Measurements from ENCODE around the gene ADGRG3.
"Not testable (repeated sequence)": the region's sequence is repeated elsewhere in the genome, so short reads cannot be mapped to it uniquely, and the experiment has no call there.

ADGRG3 gene

DNA sequence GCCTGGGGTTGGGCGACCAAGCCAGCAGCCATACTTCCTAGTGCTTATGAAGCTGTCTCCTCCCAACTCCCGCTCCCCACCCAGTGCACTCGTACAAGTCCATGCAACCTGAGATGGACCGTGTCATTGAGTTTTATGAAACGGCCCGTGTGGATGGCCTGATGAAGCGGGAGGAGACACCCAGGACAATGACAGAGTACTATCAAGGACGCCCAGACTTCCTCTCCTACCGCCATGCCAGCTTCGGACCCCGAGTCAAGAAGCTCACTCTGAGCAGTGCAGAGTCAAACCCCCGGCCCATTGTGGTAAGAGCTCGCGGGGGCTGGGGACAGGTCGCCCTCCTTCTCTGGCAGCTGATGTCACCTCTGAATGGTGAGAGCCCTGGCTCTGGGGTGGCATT, 56.4 kb downstream of the ADGRG3 start:
- DNase-seq = no peak

- DNase-seq = no peak
Observed at GRCh38 chr16:57725151-57725550, 57.0 kb downstream of the ADGRG3 start.

GRCh38 chr16:57725554-57725953, 57.4 kb downstream of the ADGRG3 start:
- no peak for DNase-seq

DNA sequence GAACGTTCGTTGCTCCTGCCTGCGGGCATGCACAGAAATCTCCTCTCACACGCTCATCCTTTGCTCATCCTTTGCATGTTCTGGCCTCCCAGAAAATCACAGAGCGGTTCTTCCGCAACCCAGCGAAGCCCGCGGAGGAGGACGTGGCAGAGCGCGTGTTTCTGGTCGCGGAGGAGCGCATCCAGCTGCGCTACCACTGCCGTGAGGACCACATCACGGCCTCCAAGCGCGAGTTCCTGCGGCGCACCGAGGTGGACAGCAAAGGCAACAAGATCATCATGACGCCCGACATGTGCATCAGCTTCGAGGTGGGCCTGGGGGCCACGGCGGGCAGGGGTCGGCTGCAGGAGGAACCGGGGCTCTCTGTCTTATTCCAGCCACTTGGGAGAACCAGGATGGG, 57.9 kb downstream of the ADGRG3 start:
- no peak for DNase-seq

DNA sequence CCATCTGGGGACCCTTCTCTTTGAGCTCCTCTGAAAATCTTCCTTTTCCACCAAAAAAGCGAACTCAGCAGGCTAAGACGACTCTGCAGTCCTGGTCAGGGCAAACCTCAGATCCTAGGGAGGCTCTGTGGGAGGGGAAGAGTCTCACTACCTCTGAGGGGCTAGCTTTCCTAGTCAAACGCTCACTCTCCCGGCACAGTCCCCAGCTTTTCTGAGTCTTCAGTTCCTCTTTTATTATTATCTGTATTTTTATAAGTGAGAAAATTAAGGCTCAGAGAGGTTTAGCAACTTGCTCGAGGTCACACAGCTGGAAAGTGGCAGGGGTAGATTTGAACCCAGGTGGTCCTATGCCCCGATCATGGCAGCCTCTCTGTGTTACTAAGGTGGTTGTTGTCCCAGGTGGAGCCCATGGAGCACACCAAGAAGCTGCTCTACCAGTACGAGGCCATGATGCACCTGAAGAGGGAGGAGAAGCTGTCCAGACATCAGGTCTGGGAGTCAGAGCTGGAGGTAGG, 58.4 kb downstream of the ADGRG3 start:
- no peak for DNase-seq

DNA sequence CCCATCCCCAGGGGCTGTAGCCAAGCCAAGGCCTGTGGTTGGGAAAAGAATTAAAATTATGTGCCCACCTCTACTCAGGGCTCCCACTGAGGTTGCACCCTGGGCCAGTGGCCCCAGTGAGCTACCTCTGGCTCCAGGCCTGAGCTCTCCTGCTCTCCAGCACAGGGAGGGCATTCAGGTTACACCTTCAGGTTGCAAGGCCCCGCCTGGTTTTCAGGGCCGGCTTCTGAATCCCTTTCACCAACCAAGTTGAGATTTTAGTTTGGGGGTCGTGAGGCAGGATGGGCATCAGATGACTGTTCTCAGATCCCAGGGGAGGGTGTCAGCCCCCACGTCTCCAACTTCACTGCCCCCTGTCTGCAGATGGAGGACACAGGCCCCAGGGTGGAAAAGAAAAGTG, 59.5 kb downstream of the ADGRG3 start:
- no peak for DNase-seq

DNA sequence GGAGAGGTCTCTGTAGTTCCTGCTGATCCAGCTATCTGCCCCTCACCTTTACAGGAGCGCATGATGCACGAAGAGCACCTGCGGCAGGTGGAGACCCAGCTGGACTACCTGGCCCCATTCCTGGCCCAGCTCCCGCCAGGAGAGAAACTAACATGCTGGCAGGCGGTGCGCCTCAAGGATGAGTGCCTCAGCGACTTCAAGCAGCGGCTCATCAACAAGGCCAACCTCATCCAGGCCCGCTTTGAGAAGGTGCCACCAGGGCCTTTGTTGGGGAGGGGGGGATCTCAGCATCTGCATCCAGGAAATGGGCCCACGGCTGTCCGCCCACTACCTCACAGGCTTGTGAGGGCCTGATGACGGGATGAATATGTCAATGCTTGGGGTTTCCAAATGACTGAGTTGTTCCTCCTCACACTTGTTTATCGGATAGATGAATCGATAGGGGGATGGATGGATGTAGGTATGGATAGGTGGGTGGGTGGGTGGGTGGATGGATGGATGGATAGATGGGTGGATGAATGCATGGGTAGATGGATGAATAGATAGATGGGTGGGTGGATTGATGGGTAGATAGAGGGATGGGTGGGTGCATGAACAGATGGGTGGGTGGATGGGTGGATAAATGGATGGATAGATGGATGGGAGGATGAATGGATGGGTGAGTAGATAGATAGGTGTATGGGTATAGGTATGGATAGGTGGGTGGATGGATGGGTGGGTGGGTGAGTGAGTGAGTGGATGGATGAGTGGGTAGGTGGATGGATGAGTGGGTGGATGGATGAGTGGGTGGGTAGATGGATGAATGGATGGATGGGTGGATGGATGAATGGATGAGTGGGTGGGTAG, 60.5 kb downstream of the ADGRG3 start:
- no peak for DNase-seq

DNA sequence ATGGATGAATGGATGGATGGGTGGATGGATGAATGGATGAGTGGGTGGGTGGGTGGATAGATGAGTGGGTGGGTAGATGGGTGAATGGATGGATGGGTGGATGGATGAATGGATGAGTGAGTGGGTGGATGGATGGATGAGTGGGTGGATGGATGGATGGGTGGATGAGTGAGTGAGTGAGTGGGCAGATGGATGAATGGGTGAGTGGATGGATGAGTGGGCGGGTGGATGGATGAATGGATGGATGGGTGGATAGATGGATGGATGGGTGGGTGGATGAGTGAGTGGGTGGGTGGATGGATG, 61.0 kb downstream of the ADGRG3 start:
- no peak for DNase-seq

DNA sequence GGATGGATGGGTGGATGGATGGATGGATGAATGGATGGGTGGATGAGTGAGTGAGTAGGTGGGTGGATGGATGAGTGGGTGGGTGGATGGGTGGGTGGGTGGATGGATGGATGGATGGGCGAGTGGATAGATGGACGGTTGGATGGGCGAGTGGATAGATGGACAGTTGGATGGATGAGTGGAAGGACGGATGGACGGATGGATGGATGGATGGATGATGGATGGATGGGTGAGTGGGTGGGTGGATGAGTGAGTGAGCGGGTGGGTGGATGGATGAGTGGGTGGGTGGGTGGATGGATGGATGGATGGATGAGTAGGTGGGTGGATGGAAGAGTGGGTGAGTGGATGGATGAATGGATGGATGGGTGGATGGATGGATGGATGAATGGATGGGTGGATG, 61.7 kb downstream of the ADGRG3 start:
- DNase-seq = not testable (repeated sequence)

DNA sequence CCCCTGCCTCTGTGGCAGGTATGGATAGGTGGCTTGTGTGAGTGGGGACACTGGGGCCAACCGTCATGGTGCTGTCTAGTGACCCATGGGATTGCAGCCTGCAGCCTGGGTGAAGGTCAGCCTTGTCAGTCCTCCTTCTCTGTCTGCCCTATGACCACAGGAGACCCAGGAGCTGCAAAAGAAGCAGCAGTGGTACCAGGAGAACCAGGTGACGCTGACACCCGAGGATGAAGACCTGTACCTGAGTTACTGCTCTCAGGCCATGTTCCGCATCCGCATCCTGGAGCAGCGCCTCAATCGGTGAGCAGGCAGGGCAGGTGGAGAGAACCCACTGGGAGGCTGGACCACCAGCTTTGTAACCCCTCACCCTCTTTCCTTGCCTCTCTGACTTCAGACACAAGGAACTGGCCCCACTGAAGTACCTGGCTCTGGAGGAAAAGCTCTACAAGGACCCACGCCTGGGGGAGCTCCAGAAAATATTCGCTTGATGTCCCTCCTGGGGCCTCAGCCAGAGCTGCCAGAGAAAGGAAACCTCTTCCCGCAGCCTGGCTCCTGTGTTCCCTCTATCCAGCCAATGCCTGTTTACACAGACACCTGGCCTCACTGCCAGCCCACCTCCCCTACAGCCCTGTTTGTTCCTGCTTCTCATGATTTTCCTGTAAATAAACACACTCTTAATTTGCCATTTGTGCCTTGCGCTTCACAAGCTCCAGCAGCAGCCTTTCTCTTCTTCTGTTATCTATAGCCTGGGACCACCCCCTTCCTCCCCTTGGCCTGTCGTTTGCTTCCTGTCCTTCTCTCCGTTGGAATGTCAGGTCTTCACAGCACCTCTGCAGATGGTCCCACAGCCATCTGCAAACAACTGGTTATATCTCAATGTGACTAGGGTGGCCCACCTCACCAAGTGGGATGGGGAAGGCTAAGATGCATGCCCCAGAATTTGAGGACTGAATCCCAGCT, 62.9 kb downstream of the ADGRG3 start:
- peak; percentile 41 for DNase-seq

DNA sequence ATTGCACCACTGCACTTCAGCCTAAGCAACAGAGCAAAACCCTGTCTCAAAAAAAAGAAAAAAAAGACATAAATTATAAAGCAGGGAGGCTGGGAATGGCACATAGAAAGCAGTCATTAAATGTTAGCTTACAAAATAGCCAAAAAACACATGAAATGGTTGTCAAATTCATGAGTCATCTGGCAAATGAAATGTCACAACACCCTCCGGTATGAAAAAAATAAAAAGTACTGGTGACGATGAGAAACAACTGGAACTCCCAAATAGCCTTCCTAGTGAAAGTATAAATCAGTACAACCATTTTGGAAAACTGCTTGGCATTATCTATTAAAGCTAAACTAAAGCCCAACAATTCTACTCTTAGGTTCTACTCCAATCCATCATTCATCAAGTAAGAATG, 63.9 kb downstream of the ADGRG3 start:
- DNase-seq = no peak

- DNase-seq = peak; percentile 33
Observed at GRCh38 chr16:57732714-57733113, 64.6 kb downstream of the ADGRG3 start.

DNA sequence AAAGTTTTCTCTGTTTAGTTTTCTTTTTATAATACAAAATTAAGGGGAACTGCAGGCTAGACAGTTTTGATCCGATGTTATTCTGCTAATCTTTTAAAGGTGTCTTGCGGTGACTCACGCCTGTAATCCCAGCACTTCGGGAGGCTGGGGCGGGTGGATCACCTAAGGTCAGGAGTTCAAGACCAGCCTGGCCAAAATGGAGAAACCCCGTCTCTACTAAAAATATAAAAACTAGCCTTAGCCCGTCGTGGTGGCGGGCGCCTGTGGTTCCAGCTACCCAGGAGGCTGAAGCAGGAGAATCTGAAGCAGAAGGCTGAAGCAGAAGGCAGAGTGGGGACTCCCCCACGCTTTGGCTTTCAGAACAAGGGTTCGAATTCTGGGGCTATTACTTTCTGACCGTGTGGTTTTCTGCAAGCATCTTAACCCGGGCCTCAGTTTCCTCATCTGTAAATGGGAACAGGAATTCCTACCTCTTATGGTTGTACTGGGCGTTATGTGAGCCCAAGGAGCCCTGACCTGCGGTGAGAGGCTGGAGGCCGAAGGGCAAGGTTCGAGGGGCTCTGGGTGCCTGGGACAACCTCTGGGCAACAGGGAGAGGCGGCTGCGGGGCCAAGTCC, 66.3 kb downstream of the ADGRG3 start:
- DNase-seq = peak; percentile 59

- DNase-seq = peak; percentile 99
Observed at GRCh38 chr16:57734925-57735754, 67.0 kb downstream of the ADGRG3 start.

DNA sequence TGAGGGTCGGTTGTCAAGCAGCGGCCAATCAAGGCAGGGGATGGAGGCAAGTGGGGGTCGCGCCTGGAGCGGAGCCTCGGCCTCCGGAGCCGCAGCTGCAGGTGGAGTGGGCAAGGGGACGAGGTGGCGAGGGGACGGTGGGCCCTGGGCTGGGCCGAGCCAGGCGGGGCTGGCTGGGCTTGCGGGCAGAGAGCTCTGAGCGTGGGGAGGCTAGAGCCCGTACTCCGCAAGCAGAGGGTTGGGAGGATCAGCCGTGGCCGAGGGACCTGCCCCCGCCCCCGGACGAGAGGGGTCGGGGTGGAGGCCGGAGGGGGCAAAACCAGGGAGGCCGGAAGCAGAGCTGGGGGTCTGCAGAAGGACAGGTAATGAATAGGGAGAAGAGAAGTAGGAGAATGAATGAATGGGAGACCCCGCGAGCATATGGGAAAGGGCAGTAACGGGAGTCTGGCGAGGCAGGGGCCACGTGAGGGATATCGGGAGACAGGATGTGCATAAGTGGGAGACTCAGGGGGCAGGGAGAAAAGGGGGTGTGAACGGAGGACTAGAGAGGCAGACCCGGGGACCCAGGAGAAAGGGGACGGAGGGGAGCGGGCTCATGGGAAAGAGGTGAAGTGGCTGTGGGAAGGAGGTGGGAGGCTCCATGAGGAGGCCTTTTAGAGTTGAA, 67.8 kb downstream of the ADGRG3 start, which contains the start of gene KATNB1:
Gene KATNB1 (plus strand): TSS at position 16 of the 664 bp plus-strand sequence. CDS start 1,474 bp downstream, outside the sequence.
- DNase-seq = no peak

DNA sequence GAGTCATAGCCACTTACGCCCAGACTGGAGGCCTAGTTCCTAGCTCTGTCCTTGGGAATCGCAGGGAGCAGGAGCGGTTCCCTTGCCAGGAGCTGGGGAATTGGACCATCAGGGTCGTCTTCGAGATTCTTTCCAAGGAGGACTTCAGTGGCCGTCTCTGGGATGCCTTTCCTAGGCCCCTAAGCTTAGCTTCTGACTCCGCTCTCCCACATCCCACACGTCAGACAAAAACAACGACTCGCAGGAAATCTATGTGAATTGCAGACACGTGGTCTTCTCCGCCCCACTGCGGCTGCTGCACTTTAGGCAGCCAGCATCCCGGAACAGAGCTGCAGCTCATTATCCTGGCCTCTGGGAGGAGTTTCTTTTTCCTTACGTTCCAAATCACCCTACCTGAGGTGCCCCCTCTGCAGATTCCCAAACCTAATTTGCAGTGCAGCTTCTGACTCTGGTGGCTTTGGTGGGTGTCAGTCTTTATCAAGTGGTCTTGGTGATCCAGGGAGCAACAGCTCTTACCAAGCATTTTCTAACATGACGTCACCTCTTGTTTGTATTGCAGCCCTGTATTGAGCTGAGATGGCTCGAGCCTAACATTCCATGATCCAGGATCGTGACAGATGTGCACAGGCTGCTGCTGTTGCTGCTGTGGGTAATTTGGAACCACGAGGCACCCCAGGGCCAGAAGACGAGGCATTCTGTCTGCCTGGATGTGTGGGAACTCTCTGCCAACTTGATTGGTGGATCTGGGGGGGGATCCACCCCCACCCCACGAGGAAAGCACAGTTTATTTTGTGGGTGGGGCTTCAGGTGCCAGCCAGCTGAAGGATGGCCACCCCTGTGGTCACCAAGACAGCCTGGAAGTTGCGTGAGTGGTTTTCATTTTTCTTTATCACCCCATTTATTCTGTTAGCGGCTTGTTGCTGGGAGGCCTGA, 68.6 kb downstream of the ADGRG3 start:
- peak; percentile 80 for DNase-seq

DNA sequence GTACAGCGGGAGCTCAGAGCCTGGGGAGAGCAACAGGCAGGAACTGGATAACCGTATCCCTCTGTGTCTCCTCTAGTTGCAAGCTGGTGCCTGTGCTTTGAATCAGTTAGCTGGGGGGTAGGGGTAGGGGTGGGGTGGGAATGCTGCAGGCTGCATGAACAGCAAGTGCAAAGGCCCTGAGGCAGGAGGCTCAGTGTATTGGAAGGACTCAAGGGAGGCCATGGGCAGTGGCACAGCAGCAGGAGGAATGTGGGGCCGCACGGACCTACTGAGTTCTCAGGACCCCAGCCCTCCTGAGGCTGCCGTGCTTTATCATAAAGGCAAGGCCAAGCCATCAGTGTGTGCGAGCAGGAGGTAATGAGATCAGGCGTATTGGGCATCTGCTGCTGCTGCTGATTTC, 70.7 kb downstream of the ADGRG3 start:
- no peak for DNase-seq
